Cerebellar cortex (tissue), 1 donor: ENCODE results near the gene C3orf80.
"Not testable (repeated sequence)": the region's sequence is repeated elsewhere in the genome, so short reads cannot be mapped to it uniquely, and the experiment has no call there.

Experiments used
- DNase-seq: peaks from one replicate; pipeline ENCODE4 v3.0.0-alpha.2; 2015; ENCODE audit warnings: low spot score

C3orf80 gene

GRCh38 chr3:160213191-160213590 is 12.0 kb upstream of the C3orf80 start:
- no peak for DNase-seq

- DNase-seq: no peak
Observed at GRCh38 chr3:160217675-160218074, 7.5 kb upstream of the C3orf80 start.

GRCh38 chr3:160218136-160218535 is 7.1 kb upstream of the C3orf80 start:
- DNase-seq: no peak

GRCh38 chr3:160220038-160220437 is 5.2 kb upstream of the C3orf80 start:
- DNase-seq: no peak

GRCh38 chr3:160221019-160221418 is 4.2 kb upstream of the C3orf80 start:
- no peak for DNase-seq

- DNase-seq: peak; percentile 59
Observed at GRCh38 chr3:160224256-160224655, 966 bp upstream of the C3orf80 start.

GRCh38 chr3:160224811-160225175 is 429 bp upstream of the C3orf80 start:
- peak; percentile 47 for DNase-seq

GRCh38 chr3:160226026-160226907 is 1.0 kb downstream of the C3orf80 start:
- peak; percentile 49 for DNase-seq

GRCh38 chr3:160227419-160227818 is 2.2 kb downstream of the C3orf80 start:
- DNase-seq: peak; percentile 15

GRCh38 chr3:160232014-160232413 is 6.8 kb downstream of the C3orf80 start:
- no peak for DNase-seq

GRCh38 chr3:160240719-160241118 is 15.5 kb downstream of the C3orf80 start:
- not testable (repeated sequence) for DNase-seq

- DNase-seq: no peak
Observed at GRCh38 chr3:160245261-160245800, 20.1 kb downstream of the C3orf80 start.

GRCh38 chr3:160247766-160248165 is 22.5 kb downstream of the C3orf80 start:
- DNase-seq: no peak

- no peak for DNase-seq
Observed at GRCh38 chr3:160253298-160253697, 28.1 kb downstream of the C3orf80 start.

- no peak for DNase-seq
Observed at GRCh38 chr3:160257606-160258005, 32.4 kb downstream of the C3orf80 start.

- DNase-seq: no peak
Observed at GRCh38 chr3:160259589-160259988, 34.4 kb downstream of the C3orf80 start.

GRCh38 chr3:160260587-160261270 is 35.5 kb downstream of the C3orf80 start:
- DNase-seq: no peak

- no peak for DNase-seq
Observed at GRCh38 chr3:160265088-160265487, 39.9 kb downstream of the C3orf80 start.
